HL-60/S4 (cell line): ENCODE measurements around the gene MTARC1.

Source experiments
- in situ Hi-C: fragments of 300-500 bp; cut with MboI; formaldehyde crosslinking; loops from 2 replicates; pipeline ENCODE4 v1.14.3; 2022; ENCODE audit warnings: low sequenced_read_pairs

Gene MTARC1

DNA sequence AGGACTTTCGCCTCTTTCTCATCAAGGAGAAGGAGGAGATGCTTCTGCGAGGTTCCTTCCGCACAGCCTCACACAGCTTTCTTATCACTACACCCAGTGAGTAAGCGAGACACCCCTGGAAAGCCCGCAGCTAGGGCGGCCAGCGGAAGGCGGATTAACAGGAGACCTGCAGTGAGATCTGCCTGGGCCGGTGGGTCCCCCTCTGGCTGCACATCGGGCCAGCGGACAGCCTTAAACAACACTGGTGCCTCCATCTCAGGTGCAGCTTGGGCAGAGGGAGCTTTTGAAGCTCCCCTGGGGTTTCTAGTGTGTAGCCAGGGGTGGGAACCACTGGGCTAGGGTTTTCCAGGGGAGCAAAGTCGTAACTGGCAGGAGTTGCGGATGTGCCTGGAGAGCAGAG lies 17.5 kb upstream of the MTARC1 start:
- in situ Hi-C loops, result no loop called here

DNA sequence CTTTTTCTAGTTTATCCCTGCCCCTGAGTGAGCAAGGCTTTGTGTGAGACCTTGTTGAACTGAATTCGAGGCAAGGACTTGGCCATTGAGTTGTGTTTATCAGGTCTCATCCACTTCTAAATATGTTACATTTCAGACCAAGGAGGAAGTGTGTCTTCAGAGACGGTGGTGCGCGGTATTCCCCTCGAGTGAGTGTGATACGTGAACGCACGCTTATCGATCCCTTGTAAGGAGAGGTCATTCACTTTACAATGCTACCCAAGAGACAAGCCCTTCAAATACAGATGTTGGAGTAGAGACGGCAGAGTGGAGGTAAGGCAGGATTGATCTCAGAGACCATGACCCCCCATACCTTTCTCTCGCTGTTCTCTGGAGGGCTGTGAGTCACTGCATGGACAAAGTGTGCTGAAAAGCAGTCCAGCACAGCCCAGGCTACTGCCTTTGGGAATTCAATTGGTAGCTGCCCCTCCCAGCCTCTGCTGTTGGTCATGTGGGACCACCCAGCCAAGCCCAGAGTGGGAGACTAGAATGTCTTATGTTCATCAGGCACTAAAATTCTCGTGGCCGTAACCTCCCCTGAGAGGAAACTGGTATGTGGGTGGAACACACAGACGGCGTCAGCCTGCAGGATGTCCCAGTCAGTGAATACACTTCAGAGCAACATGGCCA lies 16.3 kb upstream of the MTARC1 start:
- in situ Hi-C loops, result no loop called here

DNA sequence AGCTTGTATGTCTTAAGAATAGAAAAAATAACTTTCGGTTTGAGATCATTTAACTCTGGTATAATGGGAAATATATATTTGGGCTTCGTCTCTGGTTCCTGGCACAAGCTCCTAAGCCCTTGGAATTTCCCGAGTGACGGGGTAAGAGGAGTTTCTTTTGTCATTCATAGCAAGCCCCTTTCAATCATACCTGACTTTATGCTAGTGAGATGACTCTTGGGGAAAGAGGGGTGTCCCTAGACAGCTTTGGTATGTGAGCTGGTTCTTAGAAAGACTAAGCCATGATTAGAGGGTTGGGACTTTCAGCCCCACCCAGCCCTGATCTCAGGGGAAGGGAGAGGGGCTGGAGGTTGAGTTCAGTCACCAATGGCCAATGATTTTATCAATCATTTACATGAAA lies 13.9 kb upstream of the MTARC1 start:
- in situ Hi-C loops, result no loop called here

DNA sequence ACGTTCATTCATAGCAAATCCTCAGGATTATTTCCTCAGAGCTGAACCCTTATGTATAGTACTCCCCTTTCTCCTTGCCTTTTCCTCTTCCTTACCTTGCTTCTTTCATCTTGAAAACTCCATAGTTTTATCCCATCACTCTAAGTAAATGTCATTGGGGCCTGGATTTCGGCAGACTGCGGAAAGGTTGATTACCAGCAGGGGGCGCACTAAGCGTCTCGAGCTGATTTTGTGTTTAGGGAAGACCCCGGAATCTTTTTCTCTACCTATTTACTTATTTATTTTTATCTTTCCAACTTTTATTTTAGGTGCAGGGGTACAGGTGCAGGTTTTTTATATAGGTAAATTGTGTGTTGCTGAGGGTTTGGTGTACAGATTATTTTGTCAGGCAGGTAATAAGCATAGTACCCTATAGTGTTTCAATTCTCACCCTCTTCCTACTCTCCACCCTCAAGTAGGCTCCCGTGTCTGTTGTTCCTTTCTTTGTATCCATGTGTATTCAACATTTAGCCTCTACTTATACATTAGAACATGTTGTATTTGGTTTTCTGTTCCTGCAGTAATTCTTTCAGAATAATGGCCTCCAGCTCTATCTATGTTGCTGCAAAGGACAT lies 11.4 kb upstream of the MTARC1 start:
- in situ Hi-C loops, result no loop called here

DNA sequence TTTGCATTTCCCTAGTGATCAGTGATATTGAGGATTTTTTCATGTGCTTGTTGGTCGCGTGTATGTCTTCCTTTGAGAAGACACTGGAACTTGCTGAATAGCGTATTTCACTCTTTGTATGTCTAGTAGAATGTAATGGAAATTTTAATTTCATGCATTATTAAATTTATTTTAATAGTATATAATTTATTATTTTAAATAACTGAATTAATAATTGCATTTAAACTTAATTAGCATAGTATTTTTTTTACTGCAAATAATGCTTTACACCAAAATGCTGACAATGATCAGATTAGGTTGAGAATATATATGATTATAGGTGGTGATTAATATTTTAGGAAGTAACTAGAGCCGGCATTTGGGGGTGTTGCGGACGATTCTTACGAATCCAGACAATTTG lies 10.5 kb upstream of the MTARC1 start:
- in situ Hi-C loops, result no loop called here

DNA sequence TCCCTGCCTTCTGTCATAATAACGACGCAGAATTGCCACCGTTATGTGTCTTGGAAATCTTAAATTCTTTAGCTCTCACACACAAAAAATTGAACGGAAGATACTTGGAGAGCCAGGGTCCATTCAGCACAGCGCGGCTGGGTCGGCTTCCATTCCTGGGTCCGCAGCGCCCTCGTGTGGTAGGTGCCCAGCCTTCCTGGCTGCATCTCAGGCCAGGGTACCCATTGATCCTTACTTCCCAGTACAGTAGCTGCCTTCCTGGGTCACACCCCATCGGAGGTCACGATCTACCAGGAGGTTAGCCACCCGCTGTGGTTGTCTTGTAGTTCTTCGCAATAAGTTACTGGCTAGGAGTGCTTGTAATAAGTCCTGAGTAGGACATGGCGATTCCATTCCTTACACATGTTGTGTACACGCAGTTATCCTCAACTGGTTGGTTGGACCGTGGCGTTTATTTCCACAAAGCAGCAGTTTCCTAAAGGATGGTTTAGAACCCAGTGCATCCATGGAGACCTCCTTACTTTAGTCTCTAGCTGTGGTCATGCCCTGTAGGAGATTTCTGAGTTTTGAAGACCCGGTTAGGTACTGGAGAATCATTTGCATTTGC lies 9.9 kb upstream of the MTARC1 start:
- in situ Hi-C loops, result no loop called here

DNA sequence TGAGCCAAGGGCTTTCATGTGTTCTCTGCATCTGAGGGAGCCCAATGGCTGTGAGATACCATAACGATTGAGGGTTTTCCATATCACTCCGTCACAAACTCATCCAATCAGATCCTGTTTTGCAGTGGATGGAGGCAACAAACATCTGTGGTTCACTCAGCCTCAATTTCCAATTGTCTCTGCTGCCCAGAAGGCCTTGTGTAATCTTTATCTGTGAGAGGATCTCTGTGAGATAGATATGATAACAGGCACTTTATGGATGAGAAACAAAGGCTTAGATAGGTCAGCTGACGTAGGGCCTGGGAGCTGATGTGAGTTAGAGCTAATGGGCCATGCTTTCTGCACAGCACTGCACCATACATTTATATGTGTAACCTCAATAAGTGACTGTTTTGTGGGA lies 3.3 kb upstream of the MTARC1 start:
- in situ Hi-C loops, result no loop called here

DNA sequence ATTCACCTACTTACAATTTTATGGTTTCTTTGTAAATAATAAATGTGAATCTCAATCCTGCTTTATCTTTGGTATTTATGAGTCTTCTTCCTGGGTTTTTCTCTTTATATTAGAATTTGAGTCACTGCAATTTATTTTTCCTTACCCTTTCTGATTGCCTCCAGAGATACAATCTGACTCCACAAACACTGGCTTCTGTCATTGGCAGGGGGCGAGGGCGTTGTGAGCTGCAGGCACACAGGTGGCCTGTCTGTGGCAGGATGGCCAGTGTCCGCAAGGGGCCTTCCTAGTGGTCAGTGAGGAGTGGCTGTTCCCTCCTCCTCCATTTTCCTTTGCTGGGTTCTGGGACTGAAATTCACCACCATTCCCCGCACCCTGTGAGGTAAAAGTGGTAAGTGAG lies 2.0 kb upstream of the MTARC1 start:
- in situ Hi-C loops, result no loop called here

DNA sequence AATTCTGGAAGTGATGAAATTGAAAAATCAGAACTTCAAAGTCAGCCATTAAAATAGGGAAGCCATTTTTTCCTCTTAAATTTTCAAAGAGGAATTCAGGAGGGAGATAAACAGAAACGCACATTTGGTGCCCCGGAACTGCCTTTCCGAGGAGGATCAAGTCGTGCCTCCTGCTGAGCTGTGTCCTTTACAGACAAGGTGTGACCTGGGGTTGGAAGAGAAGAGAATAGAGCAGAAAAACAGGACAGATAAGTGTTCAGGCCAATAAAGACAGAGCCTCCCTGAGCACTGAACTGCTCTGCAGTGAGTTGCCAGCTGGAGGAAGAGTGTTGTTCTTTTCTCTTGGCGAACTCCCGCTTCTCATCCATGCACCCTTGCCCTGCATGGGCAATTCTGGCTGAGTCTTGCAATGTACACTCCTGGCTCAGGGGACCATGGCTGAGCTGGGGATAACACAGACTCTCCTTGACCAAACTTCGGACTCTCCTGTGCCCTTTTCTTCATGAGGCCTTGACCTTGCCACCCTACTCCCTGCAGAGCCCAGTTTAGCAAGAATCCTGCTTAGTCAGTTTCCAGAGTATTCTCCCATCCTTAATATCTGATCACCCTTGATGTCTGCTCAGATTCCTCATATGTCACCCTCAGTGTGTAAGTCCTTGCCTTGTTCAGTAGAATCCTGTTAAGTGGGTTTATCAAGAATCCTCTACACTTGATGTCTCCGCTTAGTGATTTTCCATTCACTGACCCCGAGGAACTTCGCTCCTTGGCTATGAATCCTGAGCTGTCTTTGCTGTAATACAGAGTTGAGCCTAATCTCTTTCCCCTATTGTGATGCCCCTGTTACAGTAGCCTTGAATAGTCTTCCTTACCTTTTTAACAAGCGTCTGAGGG lies 1.3 kb upstream of the MTARC1 start:
- in situ Hi-C loops, result no loop called here

DNA sequence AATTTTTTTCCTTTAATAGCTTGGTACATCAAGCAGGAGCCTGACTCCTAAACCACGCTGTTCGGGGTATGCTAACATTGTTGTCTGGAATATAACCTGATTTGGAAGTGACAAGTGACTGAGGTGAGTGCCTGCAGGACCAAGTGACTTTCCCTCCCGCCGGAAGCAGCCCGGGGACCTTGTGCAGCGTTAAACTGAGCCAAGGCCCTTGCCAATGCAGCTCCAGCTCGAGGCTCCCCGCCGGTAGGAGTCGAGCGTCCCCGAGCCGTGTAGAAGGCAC lies 716 bp upstream of the MTARC1 start:
- in situ Hi-C loops, result no loop called here

DNA sequence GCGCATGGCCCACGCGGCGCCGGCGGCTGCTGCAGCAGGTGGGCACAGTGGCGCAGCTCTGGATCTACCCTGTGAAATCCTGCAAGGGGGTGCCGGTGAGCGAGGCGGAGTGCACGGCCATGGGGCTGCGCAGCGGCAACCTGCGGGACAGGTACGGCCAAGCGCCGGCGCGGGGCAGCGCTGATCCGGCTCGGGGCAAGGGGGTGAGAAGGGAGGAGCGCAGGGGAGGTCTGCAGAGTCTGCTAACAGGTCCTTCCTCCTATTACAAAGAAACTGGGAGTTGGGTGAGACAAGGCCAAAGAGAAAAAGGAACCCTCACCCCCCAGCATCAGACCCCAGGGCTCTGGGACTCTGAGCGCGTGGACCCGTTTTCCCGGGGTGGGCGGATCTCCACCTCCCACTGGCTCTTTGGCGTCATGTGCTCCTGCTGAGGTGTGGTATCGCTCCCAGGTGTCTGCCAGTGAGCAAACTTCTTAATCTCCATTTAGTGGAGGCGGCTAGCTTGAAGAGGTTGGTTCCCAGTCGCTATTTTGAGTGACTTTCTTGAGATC lies 431 bp downstream of the MTARC1 start:
- in situ Hi-C loops, result no loop called here

DNA sequence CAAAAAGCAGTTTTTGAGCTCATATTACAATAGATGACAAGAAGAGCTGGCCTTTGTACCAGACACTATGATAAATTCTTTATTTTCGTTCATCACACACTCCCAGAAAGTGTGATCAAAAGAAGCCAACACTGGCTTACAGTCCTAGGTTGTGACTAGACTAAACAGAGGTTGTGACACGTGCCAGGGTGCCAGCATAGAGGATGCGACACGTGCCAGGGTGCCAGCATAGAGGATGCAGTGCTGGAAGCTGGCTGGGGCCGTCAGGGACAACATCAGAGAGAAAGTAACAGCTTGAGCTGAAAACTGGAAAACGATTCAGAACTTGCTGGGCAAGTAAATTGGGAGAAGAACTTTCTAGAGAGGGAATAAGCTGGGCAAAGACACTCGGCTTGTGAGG lies 2.2 kb downstream of the MTARC1 start:
- in situ Hi-C loops, result no loop called here

DNA sequence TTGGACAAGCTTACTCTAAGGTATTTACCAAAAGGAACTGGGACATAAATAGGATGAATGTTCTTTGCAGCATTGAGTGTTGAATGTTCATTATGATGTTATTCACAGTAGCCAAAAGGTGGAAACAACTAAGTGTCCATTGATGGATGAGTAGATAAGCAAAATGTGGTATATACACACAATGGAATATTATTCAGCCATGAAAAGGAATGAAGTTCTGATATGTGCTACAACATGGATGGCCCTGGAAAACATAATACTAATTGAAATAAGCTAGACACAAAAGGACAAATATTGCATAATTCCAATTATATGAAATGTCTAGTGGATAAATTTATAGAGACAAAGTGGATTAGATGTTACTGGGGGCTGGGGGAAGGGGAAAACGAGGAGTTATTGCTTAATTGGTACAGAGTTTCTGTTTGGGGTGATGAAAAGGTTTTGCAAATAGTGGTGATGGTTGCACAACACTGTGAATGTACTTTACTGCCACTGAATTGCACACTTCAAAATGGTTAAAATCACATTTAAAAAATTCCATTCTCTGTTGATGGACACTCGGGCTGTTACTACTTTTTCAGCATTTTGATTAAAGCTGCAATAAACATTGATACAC lies 2.9 kb downstream of the MTARC1 start:
- in situ Hi-C loops, result no loop called here

DNA sequence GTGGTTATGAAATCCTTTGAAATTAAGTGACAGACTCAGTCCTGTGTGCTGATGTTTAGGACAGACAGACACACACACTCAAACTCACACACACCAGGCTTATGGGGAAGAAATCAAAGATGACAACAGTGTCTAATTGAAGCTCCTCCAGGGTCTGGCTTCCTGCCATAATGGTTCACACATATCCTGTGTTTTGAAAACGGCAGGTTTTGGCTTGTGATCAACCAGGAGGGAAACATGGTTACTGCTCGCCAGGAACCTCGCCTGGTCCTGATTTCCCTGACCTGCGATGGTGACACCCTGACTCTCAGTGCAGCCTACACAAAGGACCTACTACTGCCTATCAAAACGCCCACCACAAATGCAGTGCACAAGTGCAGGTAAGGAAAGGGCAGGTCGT lies 4.6 kb downstream of the MTARC1 start:
- in situ Hi-C loops, result no loop called here

DNA sequence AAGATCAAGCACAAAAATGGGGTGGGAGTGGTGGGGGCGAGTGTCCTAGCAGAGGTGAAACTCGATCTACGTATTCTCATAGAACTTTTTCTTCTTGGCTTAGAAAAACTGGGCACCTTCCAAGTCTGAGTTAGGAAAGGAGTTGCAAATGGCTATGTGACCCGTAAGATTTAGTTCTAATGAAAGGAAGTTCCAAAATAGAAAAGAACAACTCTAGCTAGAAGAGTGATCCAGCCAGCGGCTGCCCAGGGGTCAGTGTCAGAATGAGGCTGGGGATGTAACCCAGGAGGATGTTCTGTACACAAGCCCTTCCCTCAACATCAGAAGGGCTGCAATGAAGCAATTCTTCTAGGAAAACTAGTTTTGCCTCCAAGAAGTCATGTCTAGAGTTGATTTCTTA lies 5.2 kb downstream of the MTARC1 start:
- in situ Hi-C loops, result no loop called here

DNA sequence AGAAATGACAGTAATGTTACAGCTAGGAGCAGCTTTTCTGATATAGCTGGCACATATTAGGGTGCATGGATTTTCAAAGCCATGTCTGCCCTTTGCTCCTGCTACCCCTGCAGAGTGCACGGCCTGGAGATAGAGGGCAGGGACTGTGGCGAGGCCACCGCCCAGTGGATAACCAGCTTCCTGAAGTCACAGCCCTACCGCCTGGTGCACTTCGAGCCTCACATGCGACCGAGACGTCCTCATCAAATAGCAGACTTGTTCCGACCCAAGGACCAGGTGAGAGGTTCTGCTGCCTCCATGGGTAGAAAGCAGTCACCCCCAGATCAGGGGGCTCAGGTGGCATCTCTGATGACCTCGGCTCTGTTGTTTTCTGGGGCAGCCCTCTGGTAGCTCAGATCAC lies 9.8 kb downstream of the MTARC1 start:
- in situ Hi-C loops, result no loop called here

DNA sequence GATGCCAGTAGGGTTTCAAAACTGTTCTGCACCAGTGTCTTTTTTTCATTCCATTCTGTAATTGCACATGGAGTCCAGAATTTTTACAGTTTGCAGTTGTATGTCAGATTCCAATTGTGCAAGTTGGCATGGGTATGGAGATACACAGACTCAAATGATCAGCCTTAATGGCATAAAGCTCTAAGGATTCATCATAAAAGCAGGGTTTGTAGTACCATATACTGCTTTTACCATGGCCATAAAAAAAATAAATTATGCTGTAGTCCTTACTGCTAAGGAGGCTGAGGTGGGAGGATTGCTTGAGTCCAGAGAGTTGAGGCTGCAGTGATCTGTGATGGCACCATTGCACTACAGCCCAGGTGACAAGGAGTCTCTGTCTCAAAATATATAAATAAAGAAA lies 10.3 kb downstream of the MTARC1 start:
- in situ Hi-C loops, result no loop called here

DNA sequence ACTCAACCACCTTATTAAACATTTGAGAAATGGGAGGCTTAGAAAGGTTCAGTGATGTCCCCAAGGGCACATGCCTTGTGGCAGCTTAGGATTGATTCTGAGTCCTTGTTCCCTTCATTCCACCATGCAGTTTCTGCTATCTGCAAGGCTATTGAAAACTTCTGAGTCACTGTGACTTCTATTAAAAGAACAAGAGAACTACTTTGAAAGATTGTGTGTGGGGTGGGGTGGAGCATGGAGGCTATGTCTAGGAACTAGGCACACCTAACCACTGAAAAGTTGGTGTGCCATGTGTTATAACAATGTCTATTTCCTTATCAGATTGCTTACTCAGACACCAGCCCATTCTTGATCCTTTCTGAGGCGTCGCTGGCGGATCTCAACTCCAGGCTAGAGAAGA lies 10.8 kb downstream of the MTARC1 start:
- in situ Hi-C loops, result no loop called here

DNA sequence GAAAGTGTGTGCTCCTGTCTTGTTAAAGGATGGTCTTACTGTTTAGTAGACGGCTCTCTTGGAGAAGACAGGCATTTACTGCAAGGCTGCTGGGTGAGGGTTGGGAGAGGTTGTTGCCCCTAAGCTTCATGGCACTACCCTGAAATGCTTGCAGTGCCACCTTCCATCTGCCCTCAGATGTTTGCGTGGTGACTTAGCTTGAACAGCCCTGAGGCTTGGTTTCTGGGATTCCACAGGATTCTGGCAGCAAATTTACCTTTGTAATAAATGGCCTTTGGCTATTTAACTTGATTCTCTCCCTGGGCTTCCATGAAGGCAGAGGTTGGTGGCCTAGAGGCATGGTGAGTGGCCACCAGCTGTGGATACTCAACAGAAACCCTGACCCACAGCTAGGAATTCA lies 11.6 kb downstream of the MTARC1 start:
- in situ Hi-C loops, result no loop called here

DNA sequence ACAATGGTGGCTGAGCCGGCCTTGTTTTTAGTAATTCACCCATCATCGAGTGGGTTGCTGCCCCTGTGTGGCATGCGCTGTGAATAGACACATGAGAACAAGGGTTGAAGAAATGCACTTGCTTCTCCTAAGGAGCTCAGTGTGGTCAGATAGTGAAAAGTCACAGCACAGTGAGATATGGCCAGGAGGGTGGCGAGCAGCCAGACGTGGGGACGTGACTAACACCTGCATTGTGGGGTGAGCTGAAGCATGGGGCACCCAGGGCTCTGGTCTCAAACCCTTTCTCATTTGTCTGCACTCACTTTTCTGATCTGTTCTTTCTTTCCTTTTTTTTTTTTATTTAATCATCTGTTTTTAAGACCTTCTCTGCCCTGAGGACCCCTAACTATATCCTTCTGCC lies 13.5 kb downstream of the MTARC1 start:
- in situ Hi-C loops, result loop anchor here (25.0 kb wide), 1 partner anchor 637 kb away; no protein-coding TSS in a partner anchor
